NK-92 treated with Interleukin-12 subunit alpha and Interleukin-12 subunit beta, amount 100 ng/mL, for 24 hours (cell line): ENCODE measurements around the gene ELK4.

Source experiments
- DNase-seq: peaks from one replicate; lab custom pipeline; 2025; lab: John Stamatoyannopoulos, UW

Gene ELK4

GRCh38 chr1:205629751-205630150 is 2.1 kb downstream of the ELK4 start:
- DNase-seq: no peak

- no peak for DNase-seq
Observed at GRCh38 chr1:205627956-205628355, 3.9 kb downstream of the ELK4 start.

GRCh38 chr1:205626216-205626615 is 5.6 kb downstream of the ELK4 start:
- no peak for DNase-seq

GRCh38 chr1:205623646-205624045 is 8.2 kb downstream of the ELK4 start:
- DNase-seq: no peak

- DNase-seq: no peak
Observed at GRCh38 chr1:205620269-205620668, 11.5 kb downstream of the ELK4 start.

- no peak for DNase-seq
Observed at GRCh38 chr1:205619376-205619775, 12.4 kb downstream of the ELK4 start.

GRCh38 chr1:205616563-205617293 is 15.1 kb downstream of the ELK4 start:
- DNase-seq: no peak

- no peak for DNase-seq
Observed at GRCh38 chr1:205615789-205616188, 16.0 kb downstream of the ELK4 start.

- DNase-seq: no peak
Observed at GRCh38 chr1:205613854-205614412, 17.9 kb downstream of the ELK4 start.

GRCh38 chr1:205612556-205612955 is 19.3 kb downstream of the ELK4 start:
- no peak for DNase-seq

GRCh38 chr1:205612104-205612503 is 19.7 kb downstream of the ELK4 start:
- DNase-seq: no peak

- DNase-seq: no peak
Observed at GRCh38 chr1:205610901-205611466, 20.8 kb downstream of the ELK4 start.

GRCh38 chr1:205610036-205610435 is 21.8 kb downstream of the ELK4 start:
- no peak for DNase-seq

GRCh38 chr1:205604825-205605505 is 26.8 kb downstream of the ELK4 start:
- no peak for DNase-seq

- DNase-seq: no peak
Observed at GRCh38 chr1:205604059-205604458, 27.8 kb downstream of the ELK4 start.

GRCh38 chr1:205601205-205601604 is 30.6 kb downstream of the ELK4 start:
- no peak for DNase-seq

GRCh38 chr1:205600085-205600484 is 31.7 kb downstream of the ELK4 start:
- DNase-seq: no peak

- DNase-seq: no peak
Observed at GRCh38 chr1:205599669-205600042, 32.2 kb downstream of the ELK4 start.

GRCh38 chr1:205598841-205599668 is 32.8 kb downstream of the ELK4 start:
- no peak for DNase-seq

GRCh38 chr1:205597691-205598314 is 34.0 kb downstream of the ELK4 start:
- DNase-seq: no peak

GRCh38 chr1:205596876-205597275 is 34.9 kb downstream of the ELK4 start:
- DNase-seq: no peak

- no peak for DNase-seq
Observed at GRCh38 chr1:205595861-205596260, 36.0 kb downstream of the ELK4 start.
